Measurements from ENCODE around the gene DDX46. TPM values are rescaled to one million over a fixed set of nuclear protein-coding genes. Genes with fewer than 3 reads are reported as not detected.

DDX46 gene
- polyA plus RNA-seq, 2 of the 4 experiments (the other 2 are of a cell fraction), result 104 TPM

GRCh38 chr5:134817006-134817405 lies 58.4 kb downstream of the DDX46 start:
- FAIRE-seq, result no peak
- no peak for DNase-seq (ENCODE audit: low read depth in 1 of 2, low spot score in 1 of 2)
- TF ChIP-seq CBX2 (IDR thresholded peaks at IDR 0.05; ENCODE audit: borderline replicate concordance, low read depth) (no peak), TP53 (CRISPR knock-in tag; IDR thresholded peaks at IDR 0.05) (no peak), E2F6 (IDR thresholded peaks at IDR 0.05; ENCODE audit: borderline replicate concordance, low read depth) (no peak), HES2 (IDR thresholded peaks at IDR 0.05) (no peak), RAD21 (conservative IDR thresholded peaks at IDR 0.05 in 1 of 2, IDR thresholded peaks at IDR 0.05 in 1 of 2) (no peak), ELK1 (IDR thresholded peaks at IDR 0.05; ENCODE audit: low read depth, low read length) (no peak), HDAC2 (IDR thresholded peaks at IDR 0.05) (no peak), CHD4 (IDR thresholded peaks at IDR 0.05; ENCODE audit: borderline replicate concordance) (no peak), ESRRA (IDR thresholded peaks at IDR 0.05; ENCODE audit: borderline replicate concordance, low read length) (no peak), GATA3 (IDR thresholded peaks at IDR 0.05; ENCODE audit: borderline replicate concordance) (no peak), FOXS1 (CRISPR knock-in tag; IDR thresholded peaks at IDR 0.05) (no peak), KDM1A (IDR thresholded peaks at IDR 0.05; ENCODE audit: low read depth) (no peak), HOXB13 (CRISPR knock-in tag; IDR thresholded peaks at IDR 0.05; ENCODE audit: low read depth) (no peak), MAX (IDR thresholded peaks at IDR 0.05) (no peak)
- no peak overlapping the region for H3K4me3 ChIP-seq
- H3K4me1 ChIP-seq, result no peaks in the 10 kb centered on the region
- no peaks in the 10 kb centered on the region for H3K9me3 ChIP-seq
- no peak overlapping the region for H3K27ac ChIP-seq
- CTCF ChIA-PET, result interaction anchor here (1.0 to 1.6 kb wide), 3 partner anchors 18 to 87 kb away, joined by 3 to 5 read pairs (median 4); partner anchors contain the start of gene PCBD2
- 78% methylated on average over 4 of the region's 4 CpGs for WGBS (ENCODE audit: missing lambda C conversion rate)
- POLR2A ChIA-PET, result interaction anchor here (1.6 kb wide), 1 partner anchor 29 kb away, joined by 5 read pairs; the partner anchor contains the start of gene C5orf24
- ATAC-seq, result no peak
- no peak overlapping the region for H3K4me2 ChIP-seq

- Histone ChIP-seq H3K4me2 (no peak overlapping the region), H3K9me3 (no peaks in the 10 kb centered on the region), H3K4me3 (no peak overlapping the region), H3K4me1 (no peaks in the 10 kb centered on the region), H3K27ac (no peak overlapping the region)
- CTCF ChIA-PET, result no interaction called here
- POLR2A ChIA-PET, result no interaction called here
- no peak for TF ChIP-seq E2F6 (IDR thresholded peaks at IDR 0.05; ENCODE audit: borderline replicate concordance, low read depth)
- TF ChIP-seq CBX8 (IDR thresholded peaks at IDR 0.05), result no peak
- no peak for TF ChIP-seq ZC3H11A (IDR thresholded peaks at IDR 0.05)
- no peak for TF ChIP-seq TFCP2L1 (CRISPR knock-in tag; IDR thresholded peaks at IDR 0.05)
- TF ChIP-seq HEYL (CRISPR knock-in tag; IDR thresholded peaks at IDR 0.05), result no peak
- TF ChIP-seq ZSCAN20 (CRISPR knock-in tag; IDR thresholded peaks at IDR 0.05), result no peak
- 94% methylated on average over 4 of the region's 4 CpGs for WGBS (ENCODE audit: missing lambda C conversion rate)
- no peak for ATAC-seq
- FAIRE-seq, result no peak
- DNase-seq (ENCODE audit: low read depth in 1 of 2, low spot score in 1 of 2), result no peak
These were observed 60.2 kb downstream of the DDX46 start for GRCh38 chr5:134818776-134819175.

GRCh38 chr5:134819407-134819963 lies 60.9 kb downstream of the DDX46 start:
- TF ChIP-seq ZNF302 (CRISPR knock-in tag; IDR thresholded peaks at IDR 0.05) (no peak), CEBPB (IDR thresholded peaks at IDR 0.05) (peak; percentile 32 to 64; a peak in 3 of 4 replicates)
- peak overlapping the region in 1 of 2 experiments; percentile 43; a peak in 1 of 6 replicates for H3K27ac ChIP-seq
- POLR2A ChIA-PET, result no interaction called here
- no peaks in the 10 kb centered on the region for H3K9me3 ChIP-seq
- CTCF ChIA-PET, result no interaction called here
- H3K4me3 ChIP-seq, result no peak overlapping the region
- WGBS (ENCODE audit: missing lambda C conversion rate), result 95% methylated on average over 4 of the region's 4 CpGs
- no peak for DNase-seq (ENCODE audit: low read depth in 1 of 2, low spot score in 1 of 2)
- no peak for ATAC-seq
- no peak overlapping the region for H3K4me2 ChIP-seq
- H3K4me1 ChIP-seq, result no peaks in the 10 kb centered on the region
- FAIRE-seq, result no peak
